Ascending aorta (tissue), 2 donors: ENCODE measurements around the gene PTGDR. TPM values are rescaled to one million over a fixed set of nuclear protein-coding genes. Genes with fewer than 3 reads are reported as not detected.

ENCODE experiments used
- DNase-seq, 2 donors: peaks; one replicate each; pipeline ENCODE4 v3.0.0-alpha.2; 2019; ENCODE audit warnings: low spot score in 2 of 2
- H3K27ac ChIP-seq, 2 donors: fragments of 200-600 bp; sonication (generic); one replicate each; pipeline ENCODE4 v1.5.1; 2016 to 2017; ENCODE audit warnings: mild to moderate bottlenecking in 1 of 2
- H3K27me3 ChIP-seq: fragments of 200-600 bp; sonication (generic); one replicate; pipeline ENCODE4 v1.5.1; 2017
- H3K36me3 ChIP-seq, 2 donors: fragments of 200-600 bp; sonication (generic); one replicate each; pipeline ENCODE4 v1.5.1; 2016
- H3K4me1 ChIP-seq, 2 donors: fragments of 200-600 bp; sonication (generic); one replicate each; pipeline ENCODE4 v1.5.1; 2016 to 2017; ENCODE audit warnings: mild to moderate bottlenecking in 1 of 2
- H3K4me3 ChIP-seq, 2 donors: fragments of 200-600 bp; sonication (generic); one replicate each; pipeline ENCODE4 v1.5.1; 2016 to 2017; ENCODE audit warnings: mild to moderate bottlenecking in 1 of 2
- H3K9me3 ChIP-seq, 2 donors: fragments of 200-600 bp; sonication (generic); one replicate each; pipeline ENCODE4 v1.5.1; 2016
- intact Hi-C: fragments of 100-400 bp; cut with DNase I; formaldehyde crosslinking; loops from one replicate; pipeline ENCODE4 v1.15.1; 2023
- total RNA-seq: library from RNA; depleted of rRNA; stranded (reverse); fragments of >200 nt; gene quantifications from one replicate; pipeline ENCODE4 v1.1.0, GENCODE V29; 2016
- TF ChIP-seq, protein P1 (sequence below), 3 experiments: fragments of 200-600 bp in 2 of 3; fragments of 450-650 bp in 1 of 3; sonication (generic) in 2 of 3; IDR thresholded peaks; one replicate each; pipeline ENCODE4 v1.5.1; 2016 to 2019; ENCODE audit warnings: antibody characterized with exemption in 3 of 3, mild to moderate bottlenecking in 1 of 3, moderate library complexity in 1 of 3

PTGDR gene
- total RNA-seq, 1 donor from 2014 or later = 13.4 TPM

DNA sequence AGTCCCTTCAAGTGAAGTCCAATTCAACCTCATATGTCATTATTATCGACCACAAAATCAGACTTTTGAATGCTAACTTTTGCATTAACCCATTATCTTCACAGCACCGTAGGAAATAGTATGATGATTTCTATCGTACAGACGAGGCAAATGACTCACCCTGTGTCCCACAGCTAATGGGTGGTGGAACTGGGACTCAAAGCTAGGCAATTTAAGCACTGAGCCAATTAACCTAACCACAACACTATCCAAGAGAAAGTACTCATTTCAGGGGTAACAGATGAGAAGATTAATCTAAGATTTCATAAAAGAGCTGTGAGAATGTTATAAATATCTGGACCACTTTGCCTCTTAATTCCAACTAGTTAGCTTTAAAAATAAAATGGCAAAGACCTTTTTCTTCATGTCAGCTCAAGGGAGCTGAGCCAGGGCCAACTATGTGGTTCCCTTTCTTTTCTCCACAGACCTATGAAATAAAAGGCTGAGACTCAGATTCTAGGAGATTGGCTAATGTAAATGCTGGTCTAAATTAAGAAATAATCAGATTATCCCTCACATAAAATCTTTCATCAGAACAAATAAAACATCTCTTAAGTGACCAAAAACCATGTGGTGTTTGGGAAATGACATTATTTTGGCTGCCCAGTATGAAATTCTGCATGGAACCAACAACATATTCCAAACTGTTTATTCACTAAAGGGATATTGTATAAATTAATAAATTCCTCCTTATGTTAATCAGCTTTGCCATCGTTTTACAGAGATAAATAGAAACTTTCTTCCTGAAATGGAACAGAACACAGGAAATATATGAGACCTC, 51.5 kb downstream of the PTGDR start:
- no peaks in the 10 kb centered on the region for H3K9me3 ChIP-seq
- no peaks in the 10 kb centered on the region for H3K36me3 ChIP-seq
- no peaks in the 10 kb centered on the region for H3K27me3 ChIP-seq
- no peak overlapping the region for H3K4me3 ChIP-seq
- peaks cover 0 to 3% of the 10 kb centered on the region in 2 donors for H3K4me1 ChIP-seq
- no peak for DNase-seq
- no peak overlapping the region for H3K27ac ChIP-seq
- TF ChIP-seq, protein P1, sequence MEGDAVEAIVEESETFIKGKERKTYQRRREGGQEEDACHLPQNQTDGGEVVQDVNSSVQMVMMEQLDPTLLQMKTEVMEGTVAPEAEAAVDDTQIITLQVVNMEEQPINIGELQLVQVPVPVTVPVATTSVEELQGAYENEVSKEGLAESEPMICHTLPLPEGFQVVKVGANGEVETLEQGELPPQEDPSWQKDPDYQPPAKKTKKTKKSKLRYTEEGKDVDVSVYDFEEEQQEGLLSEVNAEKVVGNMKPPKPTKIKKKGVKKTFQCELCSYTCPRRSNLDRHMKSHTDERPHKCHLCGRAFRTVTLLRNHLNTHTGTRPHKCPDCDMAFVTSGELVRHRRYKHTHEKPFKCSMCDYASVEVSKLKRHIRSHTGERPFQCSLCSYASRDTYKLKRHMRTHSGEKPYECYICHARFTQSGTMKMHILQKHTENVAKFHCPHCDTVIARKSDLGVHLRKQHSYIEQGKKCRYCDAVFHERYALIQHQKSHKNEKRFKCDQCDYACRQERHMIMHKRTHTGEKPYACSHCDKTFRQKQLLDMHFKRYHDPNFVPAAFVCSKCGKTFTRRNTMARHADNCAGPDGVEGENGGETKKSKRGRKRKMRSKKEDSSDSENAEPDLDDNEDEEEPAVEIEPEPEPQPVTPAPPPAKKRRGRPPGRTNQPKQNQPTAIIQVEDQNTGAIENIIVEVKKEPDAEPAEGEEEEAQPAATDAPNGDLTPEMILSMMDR (IDR thresholded peaks at IDR 0.05) = no peak
- intact Hi-C loops = no loop called here

DNA sequence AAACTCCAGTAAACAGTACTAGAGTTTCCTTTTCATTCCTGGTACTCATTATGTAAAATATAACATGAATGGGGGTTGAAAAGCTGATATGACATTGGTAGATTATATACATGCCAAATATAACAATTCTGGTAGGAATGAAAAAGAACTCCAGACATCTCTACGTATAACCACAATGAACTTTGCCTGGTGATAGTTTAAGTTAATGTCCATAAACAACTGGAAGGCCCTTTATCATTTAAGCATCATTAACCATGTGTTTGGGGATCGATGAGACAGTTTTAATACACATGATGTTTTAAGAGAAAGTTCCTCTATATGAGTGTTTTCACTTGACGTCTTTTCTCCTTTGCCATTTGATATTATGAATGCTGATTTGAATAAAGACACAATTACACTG, 52.4 kb downstream of the PTGDR start:
- TF ChIP-seq, protein P1 (IDR thresholded peaks at IDR 0.05) = no peak
- intact Hi-C loops = no loop called here
- Histone ChIP-seq H3K27ac (no peak overlapping the region), H3K4me1 (no peaks in the 10 kb centered on the region), H3K4me3 (no peak overlapping the region), H3K27me3 (no peaks in the 10 kb centered on the region), H3K36me3 (no peaks in the 10 kb centered on the region), H3K9me3 (no peaks in the 10 kb centered on the region)
- no peak for DNase-seq

DNA sequence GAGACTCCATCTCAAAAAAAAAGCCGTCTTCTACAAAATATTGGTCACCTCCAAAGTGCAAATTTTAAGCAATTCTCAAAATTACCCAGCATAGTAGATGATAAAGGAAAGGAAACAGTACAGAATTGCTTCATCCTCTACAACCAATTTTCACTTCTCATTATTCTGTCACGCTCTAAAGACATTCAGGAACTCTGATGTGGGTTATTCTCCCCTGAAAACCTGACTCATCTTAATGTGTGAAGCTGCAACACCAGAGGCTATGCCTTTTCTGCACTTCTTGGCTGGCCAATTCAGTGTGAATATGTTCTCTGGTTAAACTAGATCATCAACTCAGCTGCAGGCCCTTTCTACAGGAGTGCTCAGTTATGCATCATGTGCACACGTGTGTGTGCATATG, 57.6 kb downstream of the PTGDR start:
- intact Hi-C loops = no loop called here
- TF ChIP-seq, protein P1 (IDR thresholded peaks at IDR 0.05) = no peak
- Histone ChIP-seq H3K27me3 (no peaks in the 10 kb centered on the region), H3K27ac (no peak overlapping the region), H3K36me3 (no peaks in the 10 kb centered on the region), H3K9me3 (no peaks in the 10 kb centered on the region), H3K4me1 (no peaks in the 10 kb centered on the region), H3K4me3 (no peak overlapping the region)
- no peak for DNase-seq

DNA sequence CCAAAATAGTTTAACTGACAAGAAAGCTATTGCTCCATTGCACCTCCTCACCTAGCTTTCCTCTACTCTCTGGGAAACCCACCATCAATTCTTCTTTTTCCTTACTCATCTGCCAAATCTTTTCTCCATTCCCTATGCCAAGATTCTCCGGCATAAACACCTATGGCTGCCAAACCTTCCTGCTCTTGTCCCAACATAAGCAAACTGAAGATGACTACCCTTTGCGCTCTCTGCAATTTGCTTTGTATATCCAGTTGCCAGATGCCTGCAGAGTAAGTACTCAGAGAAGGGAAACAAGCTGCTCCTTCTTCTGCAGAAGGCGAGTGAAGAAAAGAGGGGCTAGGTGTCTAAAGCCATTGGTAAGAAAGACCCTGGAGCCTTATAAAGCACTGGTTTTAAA, 58.1 kb downstream of the PTGDR start:
- no peak overlapping the region for H3K4me3 ChIP-seq
- no peak for DNase-seq
- no peaks in the 10 kb centered on the region for H3K36me3 ChIP-seq
- H3K27me3 ChIP-seq = no peaks in the 10 kb centered on the region
- no peak overlapping the region for H3K27ac ChIP-seq
- intact Hi-C loops = no loop called here
- no peaks in the 10 kb centered on the region for H3K4me1 ChIP-seq
- TF ChIP-seq, protein P1 (IDR thresholded peaks at IDR 0.05) = no peak
- H3K9me3 ChIP-seq = no peaks in the 10 kb centered on the region

Other genes starting within 250 kb of the PTGDR start
- 12.2 TPM for gene NID2, start 198.6 kb upstream of the PTGDR start, total RNA-seq
- gene PTGER2, start 46.6 kb downstream of the PTGDR start, total RNA-seq = 1.9 TPM